ENCODE data around the gene SEMA3E. TPM values are rescaled to one million over a fixed set of nuclear protein-coding genes. Genes with fewer than 3 reads are reported as not detected.

The SEMA3E gene
- total RNA-seq, 1 donor from 2014 or later = 3.1 TPM

DNA sequence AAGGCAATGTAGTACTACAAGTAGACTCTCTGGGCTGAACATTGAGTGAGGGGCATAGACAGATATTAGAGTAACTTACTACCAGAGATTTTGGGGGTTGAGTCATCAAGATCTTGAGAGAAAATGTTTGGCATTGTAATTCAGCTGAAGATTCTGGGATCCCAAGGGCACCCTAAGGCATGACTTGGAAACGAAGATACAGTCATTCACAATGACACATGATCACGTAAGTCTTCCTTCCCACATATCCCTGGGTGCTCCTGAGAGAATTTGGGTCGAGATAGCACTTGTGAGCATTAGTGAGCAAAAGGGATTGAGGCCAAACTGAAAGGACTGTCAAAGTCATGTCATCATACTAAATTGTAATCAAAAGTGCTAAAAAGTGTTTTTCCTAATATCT, 293.8 kb downstream of the SEMA3E start:
- no peak for DNase-seq (ENCODE audit: low spot score)

- peak; percentile 87 for DNase-seq (ENCODE audit: low spot score)
Observed at GRCh38 chr7:83347945-83348444, 300.9 kb downstream of the SEMA3E start.

DNA sequence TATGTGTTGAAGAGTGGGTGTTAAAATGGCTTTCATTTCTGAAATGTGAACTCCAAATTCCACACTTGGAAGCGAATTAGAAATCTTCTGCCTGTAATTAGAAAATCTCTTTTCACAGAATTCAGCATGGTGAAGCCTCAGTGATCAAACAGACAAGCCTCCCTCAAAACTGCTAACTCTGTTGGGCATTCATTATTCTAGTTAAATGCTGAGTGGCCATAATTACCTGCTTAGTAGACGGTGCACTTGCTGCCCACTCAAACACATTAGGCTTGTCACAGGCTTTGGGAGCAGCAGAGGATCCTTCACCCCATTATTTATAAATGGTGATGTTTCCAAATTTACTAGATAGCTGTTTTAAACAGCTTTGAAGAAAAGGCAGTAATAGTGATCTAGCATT, 309.0 kb downstream of the SEMA3E start:
- DNase-seq (ENCODE audit: low spot score) = no peak

DNA sequence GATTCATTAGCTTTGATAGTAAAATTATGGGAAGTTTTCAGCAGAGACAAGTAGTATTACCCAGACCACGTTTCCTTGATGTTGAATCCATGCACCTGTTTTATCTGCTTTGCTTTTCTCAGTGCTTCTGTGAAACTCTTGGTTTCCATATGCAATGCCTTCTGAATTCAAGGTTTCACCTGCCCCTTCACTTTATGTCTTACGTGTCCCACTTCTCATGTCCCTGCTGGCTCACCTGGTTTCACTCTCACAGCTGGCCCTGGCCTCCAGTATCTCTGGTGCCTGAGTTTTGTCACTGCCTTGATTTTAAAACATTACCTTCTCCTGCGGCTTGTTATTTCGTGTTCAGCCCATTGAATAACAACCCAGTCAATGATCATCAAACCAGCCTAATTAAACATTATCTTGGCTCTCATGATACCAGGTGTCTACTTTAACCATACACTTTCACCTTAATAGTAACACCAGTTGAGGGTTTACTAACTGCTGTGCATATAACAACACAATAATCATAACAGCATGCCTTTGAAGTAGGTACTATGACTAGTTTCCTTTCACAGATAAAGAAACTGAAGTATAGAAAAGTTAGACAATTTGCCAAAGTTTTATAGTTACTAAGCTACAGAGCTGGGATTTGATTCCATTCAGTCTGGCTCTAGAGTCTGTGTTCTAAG, 310.5 kb downstream of the SEMA3E start:
- DNase-seq (ENCODE audit: low spot score) = no peak

DNA sequence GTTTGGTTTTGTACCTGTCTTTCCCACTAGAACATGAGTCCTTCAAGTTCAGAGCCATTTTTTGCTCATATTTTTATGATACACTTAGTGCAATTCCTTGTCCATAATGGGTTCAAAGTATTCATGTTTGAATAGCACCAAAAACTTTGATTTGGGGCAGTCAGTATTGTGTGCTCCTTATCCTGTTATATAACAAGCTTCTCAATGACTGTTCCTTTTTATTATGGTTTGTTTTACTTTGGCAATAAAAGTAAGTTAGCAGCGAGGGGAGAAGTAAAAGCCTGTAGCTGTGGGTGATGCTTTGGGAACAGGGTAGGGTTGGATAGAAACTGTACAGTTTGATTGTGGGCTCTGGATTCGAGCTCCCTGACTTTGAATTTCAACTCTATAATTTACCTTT, 311.9 kb downstream of the SEMA3E start:
- no peak for DNase-seq (ENCODE audit: low spot score)

- DNase-seq (ENCODE audit: low spot score) = no peak
Observed at GRCh38 chr7:83326223-83326622, 322.7 kb downstream of the SEMA3E start.

DNA sequence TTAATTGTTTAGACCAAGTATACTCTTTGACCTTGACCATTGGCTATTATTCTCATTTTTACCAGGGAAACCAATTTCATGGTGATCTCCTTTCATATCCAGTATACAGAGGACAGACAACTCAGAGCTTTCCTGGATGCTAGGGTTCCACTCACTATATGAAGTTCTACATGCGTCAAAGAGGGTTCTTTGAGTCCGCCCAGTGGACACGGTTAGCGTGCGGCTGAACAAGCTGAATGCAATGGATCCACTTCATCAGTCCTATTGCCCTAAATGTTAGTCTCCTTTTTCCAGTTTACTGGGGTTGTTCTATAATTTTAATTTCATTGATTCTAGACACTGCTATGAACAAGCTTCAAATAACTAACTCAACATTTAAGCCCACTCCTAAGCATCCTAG, 323.9 kb downstream of the SEMA3E start:
- no peak for DNase-seq (ENCODE audit: low spot score)

DNA sequence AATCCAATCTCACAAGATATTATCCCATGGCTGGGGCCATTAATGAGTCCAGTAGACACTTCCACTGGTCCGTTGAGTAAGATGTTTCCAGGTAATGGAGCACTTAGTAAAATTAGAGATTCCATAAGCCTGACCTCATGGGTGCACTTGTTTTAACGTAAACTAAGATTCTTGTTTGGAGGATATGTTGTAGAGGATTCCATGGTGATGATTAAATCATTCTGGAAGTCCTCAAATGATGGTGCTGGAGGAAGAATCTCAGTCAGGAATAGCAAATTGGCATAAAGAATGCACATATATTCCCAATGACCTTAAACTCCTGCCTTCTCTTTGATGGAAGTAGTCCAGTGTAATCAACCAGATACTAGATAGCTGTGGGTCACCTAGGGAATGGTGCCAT, 324.3 kb downstream of the SEMA3E start:
- DNase-seq (ENCODE audit: low spot score) = no peak

- DNase-seq (ENCODE audit: low spot score) = no peak
Observed at GRCh38 chr7:83321011-83321410, 327.9 kb downstream of the SEMA3E start.

GRCh38 chr7:83313931-83314330, 335.0 kb downstream of the SEMA3E start:
- DNase-seq (ENCODE audit: low spot score) = no peak
